K562 (cell line): ENCODE measurements around the gene LRFN3. TPM values are rescaled to one million over a fixed set of nuclear protein-coding genes. Genes with fewer than 3 reads are reported as not detected.

Source experiments
- ATAC-seq: fragments of 200-7000 bp; cut with Tn5 transposase; 3 replicates; pipeline ENCODE4 v1.9.1; 2020; ENCODE audit warnings: moderate library complexity
- BruUV-seq: library from RNA; stranded (reverse); fragments of 400-500 nt; replicated peaks from 2 replicates; lab custom pipeline; 2021; lab: Mats Ljungman, UMichigan
- CTCF ChIA-PET: fragments of 300-600 bp; formaldehyde crosslinking; extraction: SDS; loops from one replicate; lab custom pipeline; 2021; ENCODE audit warnings: low intra/inter-chr PET ratio; lab: Yijun Ruan, JAX
- POLR2A ChIA-PET: fragments of 300-600, 350-650 bp; sonication (Branson Sonifier 250); formaldehyde crosslinking; extraction: SDS; loops from one replicate; lab custom pipeline; 2021; ENCODE audit warnings: antibody characterized with exemption, inconsistent platforms; lab: Yijun Ruan, JAX
- DNase-seq, 4 experiments: peaks; one replicate each; pipeline versions ENCODE4 v3.0.0 to v3.0.0-alpha.2; 2011 to 2018; ENCODE audit warnings: low spot score in 3 of 4, mixed read lengths in 3 of 4; ENCODE audit errors: extremely low read depth in 1 of 4
- FAIRE-seq: peaks from 2 replicates; lab custom pipeline; 2011; peaks lifted over from hg19 to GRCh38; lab: Jason Lieb, UNC
- H2AFZ ChIP-seq: 2 replicates; pipeline ENCODE4 v1.6.0; 2011; ENCODE audit warnings: low read depth, low read length, control low read depth, inconsistent platforms
- H3K27ac ChIP-seq: fragments of 200-600 bp; 3 replicates; pipeline ENCODE4 v1.8.0; 2011; ENCODE audit warnings: low read depth, mild to moderate bottlenecking, control low read depth, inconsistent platforms, low read length, moderate library complexity, mixed read lengths; ENCODE audit errors: extremely low read depth
- H3K27me3 ChIP-seq, 2 experiments: fragments of 300-600 bp in 1 of 2; 2 replicates in 1 of 2; 3 replicates in 1 of 2; pipeline versions ENCODE4 v1.6.0 to v1.8.0; 2011; ENCODE audit warnings: inconsistent platforms in 2 of 2, low read length in 2 of 2, mild to moderate bottlenecking in 1 of 2, mixed read lengths in 1 of 2, moderate library complexity in 1 of 2; ENCODE audit not compliant: control insufficient read depth in 2 of 2, insufficient read depth in 2 of 2
- H3K36me3 ChIP-seq: fragments of 300-600 bp; 3 replicates; pipeline ENCODE4 v1.8.0; 2011; ENCODE audit warnings: mild to moderate bottlenecking, low read length, inconsistent platforms; ENCODE audit not compliant: control insufficient read depth, insufficient read depth
- H3K4me1 ChIP-seq, 2 experiments: fragments of 200-600 bp in 1 of 2; replicated peaks in 1 of 2; 2 replicates in 1 of 2; 3 replicates in 1 of 2; pipeline versions ENCODE4 v1.5.1 to v1.8.0; 2011; ENCODE audit warnings: inconsistent platforms in 2 of 2, low read length in 2 of 2, mild to moderate bottlenecking in 1 of 2, mixed read lengths in 1 of 2, moderate library complexity in 1 of 2; ENCODE audit not compliant: control insufficient read depth in 2 of 2, insufficient read depth in 2 of 2
- H3K4me2 ChIP-seq: 2 replicates; pipeline ENCODE4 v1.6.1; 2011; ENCODE audit warnings: low read length, control low read depth, inconsistent platforms, mixed read lengths; ENCODE audit not compliant: insufficient read depth
- H3K4me3 ChIP-seq: fragments of 200-600 bp; sonication (generic), shearing (Covaris generic); 2 replicates; pipeline ENCODE4 v1.5.1; 2016; ENCODE audit warnings: control low read depth, inconsistent platforms
- H3K79me2 ChIP-seq: fragments of 200-600 bp; 3 replicates; pipeline ENCODE4 v1.8.0; 2011; ENCODE audit warnings: low read length, inconsistent platforms; ENCODE audit not compliant: control insufficient read depth, insufficient read depth
- H3K9ac ChIP-seq, 2 experiments: 2 replicates each; pipeline versions ENCODE4 v1.6.0 to v1.6.1; 2011; ENCODE audit warnings: low read depth in 2 of 2, low read length in 2 of 2, control low read depth in 1 of 2, inconsistent platforms in 1 of 2, mild to moderate bottlenecking in 1 of 2, mixed read lengths in 1 of 2; ENCODE audit not compliant: insufficient read depth in 1 of 2
- H3K9me1 ChIP-seq: one replicate; pipeline ENCODE4 v1.6.0; 2011; ENCODE audit warnings: inconsistent platforms, mild to moderate bottlenecking, low read length, moderate library complexity; ENCODE audit not compliant: control insufficient read depth, insufficient read depth
- H3K9me3 ChIP-seq: replicated peaks from 2 replicates; pipeline ENCODE4 v1.5.1; 2011; ENCODE audit warnings: low read depth, low read length, inconsistent platforms; ENCODE audit not compliant: control insufficient read depth, insufficient read depth
- H4K20me1 ChIP-seq: replicated peaks from 2 replicates; pipeline ENCODE4 v1.6.1; 2011; ENCODE audit warnings: low read length, inconsistent platforms, mixed read lengths; ENCODE audit not compliant: control insufficient read depth, insufficient read depth
- BCL6 ChIP-seq: fragments of 250-450 bp; sonication (Bioruptor Pico); IDR thresholded peaks from 2 replicates; pipeline ENCODE4 v1.4.0; 2020
- CTBP1 ChIP-seq: fragments of 450-650 bp; IDR thresholded peaks from 2 replicates; pipeline ENCODE4 v1.6.1; 2016; ENCODE audit warnings: borderline replicate concordance
- FOSL1 ChIP-seq: fragments of 200-800 bp; sonication (Bioruptor generic); conservative IDR thresholded peaks from 2 replicates; pipeline ENCODE4 v1.6.1; 2016; ENCODE audit warnings: missing genetic modification characterization, missing compliant biosample characterization
- FOXM1 ChIP-seq, 2 experiments: fragments of 450-650 bp in 1 of 2; sonication (generic) in 1 of 2; formaldehyde crosslinking in 1 of 2; IDR thresholded peaks; 2 replicates each; pipeline versions ENCODE4 v1.6.1 to v1.9.0; 2017 to 2022; ENCODE audit warnings: low read depth in 2 of 2, mild to moderate bottlenecking in 2 of 2, missing genetic modification reagents in 1 of 2, moderate library complexity in 1 of 2
- HIVEP1 ChIP-seq: fragments of 250-450 bp; sonication (Bioruptor Pico); IDR thresholded peaks from 2 replicates; pipeline ENCODE4 v1.4.0; 2020; ENCODE audit warnings: mild to moderate bottlenecking
- KLF13 ChIP-seq: fragments of 450-650 bp; IDR thresholded peaks from 2 replicates; pipeline ENCODE4 v1.6.1; 2016; ENCODE audit warnings: missing genetic modification characterization, low read depth, mild to moderate bottlenecking, missing compliant biosample characterization, moderate library complexity, borderline replicate concordance
- NFRKB ChIP-seq: fragments of 450-650 bp; IDR thresholded peaks from 2 replicates; pipeline ENCODE4 v1.6.1; 2016; ENCODE audit warnings: low read depth
- PHF20 ChIP-seq: fragments of 450-650 bp; IDR thresholded peaks from 2 replicates; pipeline ENCODE4 v1.6.1; 2018; ENCODE audit not compliant: partially characterized antibody
- THAP12 ChIP-seq: fragments of 250-450 bp; sonication (Bioruptor Pico); IDR thresholded peaks from 2 replicates; pipeline ENCODE4 v1.9.0; 2021; ENCODE audit warnings: mild to moderate bottlenecking, inconsistent platforms
- THRB ChIP-seq: fragments of 450-650 bp; formaldehyde crosslinking; conservative IDR thresholded peaks from 2 replicates; pipeline ENCODE4 v1.4.0; 2022; ENCODE audit warnings: mild to moderate bottlenecking, missing genetic modification characterization
- ZNF12 ChIP-seq: sonication (generic); formaldehyde crosslinking; IDR thresholded peaks from 2 replicates; pipeline ENCODE4 v1.4.0; 2020; ENCODE audit warnings: mild to moderate bottlenecking, missing genetic modification reagents
- ZNF217 ChIP-seq: sonication (generic); formaldehyde crosslinking; IDR thresholded peaks from 2 replicates; pipeline ENCODE4 v1.8.0; 2022; ENCODE audit warnings: mild to moderate bottlenecking, missing genetic modification reagents
- ZNF445 ChIP-seq: fragments of 250-450 bp; sonication (Bioruptor Pico); IDR thresholded peaks from 2 replicates; pipeline ENCODE4 v1.4.0; 2020; ENCODE audit warnings: low read depth, mild to moderate bottlenecking, moderate library complexity
- ZNF551 ChIP-seq: fragments of 250-450 bp; sonication (Bioruptor Pico); IDR thresholded peaks from 2 replicates; pipeline ENCODE4 v1.5.0; 2021; ENCODE audit warnings: mild to moderate bottlenecking, moderate library complexity
- ZNF644 ChIP-seq: fragments of 200-800 bp; sonication (Bioruptor generic); IDR thresholded peaks from 2 replicates; pipeline ENCODE4 v1.6.1; 2016; ENCODE audit warnings: low read depth, missing genetic modification characterization, missing compliant biosample characterization
- WGBS: fragments of 100-300 bp; shearing (Covaris generic); methylation state at CpG from one replicate; pipeline ENCODE4 v1.1.6; 2016; ENCODE audit warnings: low coverage, mixed read lengths; ENCODE audit not compliant: insufficient coverage; ENCODE audit errors: missing lambda C conversion rate; 5-methylcytosine and 5-hydroxymethylcytosine counted together
- in situ Hi-C: fragments of 300-500 bp; cut with MboI; formaldehyde crosslinking; loops from 4 replicates; pipeline ENCODE4 v1.15.0; 2018; ENCODE audit warnings: inconsistent platforms, mixed read lengths
- intact Hi-C: fragments of 100-400 bp; cut with micrococcal nuclease; formaldehyde crosslinking; loops from 2 replicates; pipeline ENCODE4 v1.14.2; 2022
- polyA plus RNA-seq, 8 experiments: library from polyadenylated mRNA; depleted of rRNA in 4 of 8; stranded (reverse) in 5 of 8; unstranded in 3 of 8; fragments of >200 nt; fragmentation: Nextera tagmentation in 2 of 8; fragmentation: Illumina TruSeq in 1 of 8; extraction: Ambion mirVana in 2 of 8; extraction: Trizol in 1 of 8; gene quantifications; 2 replicates each; pipeline versions ENCODE4 v1.2.1 to v1.2.3, GENCODE V29; 2011 to 2014; ENCODE audit warnings: inconsistent platforms in 1 of 8, missing spikeins in 1 of 8
- total RNA-seq, 7 experiments: library from RNA; depleted of rRNA in 6 of 7; stranded (reverse); fragments of >200 nt in 6 of 7; fragmentation: Illumina TruSeq in 2 of 7; extraction: Trizol in 2 of 7; gene quantifications; 2 replicates each; pipeline versions ENCODE4 v1.2.1 to v1.2.3, GENCODE V29; 2011 to 2021; ENCODE audit warnings: low replicate concordance in 1 of 7
- TF ChIP-seq, protein P1 (sequence below): fragments of 450-650 bp; formaldehyde crosslinking; IDR thresholded peaks from 2 replicates; pipeline ENCODE4 v1.4.0; 2020; ENCODE audit warnings: mild to moderate bottlenecking, moderate library complexity

LRFN3 gene
- total and polyA plus RNA-seq, 9 of the 15 experiments (the other 6 are each of a cell fraction or from before 2014, with no cell fraction given), result 0.03 to 0.12 (median 0.11) TPM; not detected in 6

DNA sequence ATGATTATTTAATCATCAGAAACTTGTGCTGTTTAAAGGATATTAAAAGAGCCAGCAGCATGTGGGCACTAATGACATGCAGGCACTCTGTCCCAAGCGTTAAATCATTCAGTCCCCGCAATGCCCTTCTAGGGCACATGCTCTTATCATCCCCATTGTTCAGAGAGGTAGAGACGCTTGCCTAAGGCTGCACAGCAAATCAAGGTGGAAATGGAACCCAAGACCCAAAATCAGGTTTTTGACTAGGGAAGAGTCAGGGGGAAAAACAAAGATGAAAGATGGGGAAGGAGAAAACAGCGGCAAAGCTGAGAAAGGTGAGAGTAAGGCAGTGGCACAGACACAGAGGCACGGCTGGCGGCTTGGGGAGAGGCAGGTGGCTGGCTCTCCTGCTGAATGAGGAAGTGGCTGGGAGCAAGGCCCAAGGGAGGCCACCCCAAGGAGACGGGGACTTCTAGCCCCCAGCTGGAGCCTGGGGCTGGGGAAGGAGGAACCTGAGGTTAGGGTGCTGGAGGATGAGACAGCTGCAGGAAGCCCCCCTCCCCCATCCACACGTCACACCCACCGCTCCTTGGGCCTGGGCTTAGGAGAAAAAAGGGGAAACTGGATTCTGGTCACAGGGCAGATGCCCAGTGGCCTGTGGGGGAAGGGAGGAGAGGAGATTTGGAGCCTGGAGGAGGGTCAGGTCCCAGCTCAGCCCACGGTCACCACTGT is 27.0 kb upstream of the LRFN3 start:
- peak overlapping the region; percentile 11; the same call in 1 of the 2 replicates for H3K4me2 ChIP-seq
- TF ChIP-seq ZNF217 (no peak), ZNF12 (no peak), FOSL1 (no peak), THAP12 (CRISPR knock-in tag) (no peak), THRB (CRISPR knock-in tag) (no peak), ZNF644 (tag) (no peak), HIVEP1 (CRISPR knock-in tag) (no peak), ZNF551 (no peak), BCL6 (CRISPR knock-in tag) (no peak), FOXM1 (IDR thresholded peaks at IDR 0.05; ENCODE audit: low read depth) (no peak), FOXM1 (CRISPR knock-in tag; IDR thresholded peaks at IDR 0.05; ENCODE audit: low read depth) (no peak), NFRKB (no peak), ZNF445 (CRISPR knock-in tag) (no peak), KLF13 (tag) (no peak), PHF20 (no peak), CTBP1 (peak; percentile 79; the same call in 1 of the 2 replicates)
- TF ChIP-seq, protein P1, sequence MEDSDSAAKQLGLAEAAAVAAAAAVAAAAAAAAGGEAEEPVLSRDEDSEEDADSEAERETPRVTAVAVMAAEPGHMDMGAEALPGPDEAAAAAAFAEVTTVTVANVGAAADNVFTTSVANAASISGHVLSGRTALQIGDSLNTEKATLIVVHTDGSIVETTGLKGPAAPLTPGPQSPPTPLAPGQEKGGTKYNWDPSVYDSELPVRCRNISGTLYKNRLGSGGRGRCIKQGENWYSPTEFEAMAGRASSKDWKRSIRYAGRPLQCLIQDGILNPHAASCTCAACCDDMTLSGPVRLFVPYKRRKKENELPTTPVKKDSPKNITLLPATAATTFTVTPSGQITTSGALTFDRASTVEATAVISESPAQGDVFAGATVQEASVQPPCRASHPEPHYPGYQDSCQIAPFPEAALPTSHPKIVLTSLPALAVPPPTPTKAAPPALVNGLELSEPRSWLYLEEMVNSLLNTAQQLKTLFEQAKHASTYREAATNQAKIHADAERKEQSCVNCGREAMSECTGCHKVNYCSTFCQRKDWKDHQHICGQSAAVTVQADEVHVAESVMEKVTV (CRISPR knock-in tag), result no peak

More for the DNA sequence above, 27.0 kb upstream of the LRFN3 start:
- ChIA-PET POLR2A (interaction anchor here (0.7 to 0.8 kb wide), 2 partner anchors 81 to 383 kb away, joined by 3 to 4 read pairs; no protein-coding TSS in a partner anchor), CTCF (no interaction called here)
- Histone ChIP-seq H3K9me1 (no peaks in the 10 kb centered on the region), H3K4me3 (no peak overlapping the region), H3K4me1 (peaks cover 31 to 33% of the 10 kb centered on the region in 2 experiments), H3K9ac (peak overlapping the region in 1 of 2 experiments; percentile 85; a peak in 2 of 4 replicates), H4K20me1 (no peaks in the 10 kb centered on the region), H3K9me3 (no peaks in the 10 kb centered on the region), H3K36me3 (no peaks in the 10 kb centered on the region), H2AFZ (peak overlapping the region; percentile 83), H3K27ac (peak overlapping the region; percentile 57; the same call in 1 of the 3 replicates), H3K27me3 (no peaks in the 10 kb centered on the region), H3K79me2 (no peaks in the 10 kb centered on the region)
- peak in 3 of 4 experiments; percentile 39 to 61 (median 59) for DNase-seq
- 48% methylated on average over 9 of the region's 10 CpGs for WGBS
- ATAC-seq, result peak; percentile 50
- BruUV-seq, result no TSS peak
- in situ Hi-C loops (no loop called here), intact Hi-C loops (no loop called here)
- no peak for FAIRE-seq
